Adrenal gland (tissue), 12 donors: Measurements from ENCODE around the gene CLCN7. TPM values are rescaled to one million over a fixed set of nuclear protein-coding genes. Genes with fewer than 3 reads are reported as not detected.

ENCODE experiments used
- DNase-seq, 7 donors: peaks; one replicate each; pipeline ENCODE4 v3.0.0-alpha.2; 2019 to 2020
- H3K27ac ChIP-seq, 5 donors: fragments of 200-600 bp; sonication (generic) in 4 of 5; 1 replicate in 3 of 5; 2 replicates in 2 of 5; pipeline versions ENCODE4 v1.5.1 to v1.8.0; 2016 to 2020; ENCODE audit warnings: mild to moderate bottlenecking in 1 of 5
- H3K27me3 ChIP-seq: fragments of 200-600 bp; 2 replicates; pipeline ENCODE4 v1.8.0; 2021
- H3K36me3 ChIP-seq, 2 donors: fragments of 200-600 bp; replicated peaks in 1 of 2; 1 replicate in 1 of 2; 2 replicates in 1 of 2; pipeline versions ENCODE4 v1.5.1 to v1.8.0; 2018 to 2022
- H3K4me1 ChIP-seq, 2 donors: fragments of 200-600 bp; replicated peaks in 1 of 2; 1 replicate in 1 of 2; 2 replicates in 1 of 2; pipeline versions ENCODE4 v1.5.1 to v1.8.0; 2018 to 2021
- H3K4me3 ChIP-seq, 4 donors: fragments of 200-600 bp; sonication (generic) in 3 of 4; one replicate each; pipeline ENCODE4 v1.5.1; 2016 to 2018
- H3K9me3 ChIP-seq, 3 donors: fragments of 200-600 bp; sonication (generic) in 1 of 3; replicated peaks in 1 of 3; 1 replicate in 2 of 3; 2 replicates in 1 of 3; pipeline versions ENCODE4 v1.5.1 to v1.8.0; 2016 to 2021
- POLR2A ChIP-seq, 2 donors: fragments of 450-650 bp; IDR thresholded peaks; one replicate each; pipeline ENCODE4 v1.6.1; 2017; ENCODE audit warnings: antibody characterized with exemption in 2 of 2, mild to moderate bottlenecking in 2 of 2, moderate library complexity in 1 of 2
- WGBS, 4 donors: extraction: QIAGEN DNeasy Blood & Tissue Kit in 2 of 4; methylation state at CpG; one replicate each; pipeline versions ENCODE4 v1.1.5 to v1.1.7; 2013 to 2017; 5-methylcytosine and 5-hydroxymethylcytosine counted together
- intact Hi-C, 2 donors: fragments of 100-400 bp; cut with DNase I; formaldehyde crosslinking; loops; one replicate each; pipeline versions ENCODE4 v1.14.1 to v1.15.0; 2022 to 2023
- polyA plus RNA-seq, 3 donors: library from polyadenylated mRNA; stranded (reverse); fragments of 200-250 nt in 2 of 3; fragments of 350-450 nt in 1 of 3; fragmentation: Illumina TruSeq in 1 of 3; extraction: RNeasy Lipid Tissue Mini Kit (QIAGEN cat#74804) in 1 of 3; gene quantifications; one replicate each; pipeline ENCODE4 v1.2.3, GENCODE V29; 2013 to 2014
- total RNA-seq, 9 donors: library from RNA; depleted of rRNA in 4 of 9; stranded (reverse); fragments of >200 nt in 4 of 9; fragments of 120-200 nt in 1 of 9; fragmentation: NEBNext Ultra II Directional in 1 of 9; extraction: Animal tissue kit (Norgen Biotek cat#: 25700) in 1 of 9; gene quantifications; one replicate each; pipeline versions ENCODE4 v1.1.0 to v1.2.4, GENCODE V29; 2013 to 2023
- TF ChIP-seq, protein P1 (sequence below), 6 experiments: fragments of 450-650 bp in 4 of 6; fragments of 200-600 bp in 2 of 6; sonication (generic) in 1 of 6; IDR thresholded peaks; 1 replicate in 5 of 6; 2 replicates in 1 of 6; pipeline versions ENCODE4 v1.5.1 to v1.8.0; 2016 to 2021; ENCODE audit warnings: antibody characterized with exemption in 6 of 6, mild to moderate bottlenecking in 2 of 6, moderate library complexity in 1 of 6
- donor health status: healthy with polysubstance abuse.
- donor health status: Bipolar disorder and iron deficiency.
- donor health status: DM: yes; HTN: yes; CAD: no.
- donor health status: DM: no; HTN: no; CAD: no.
- donor health status: DM: no; HTN: no; CAD: no.
- donor health status: DM: yes; HTN: yes; CAD: no.

The CLCN7 gene
- total and polyA plus RNA-seq, 12 donors, result 25.3 to 369 (median 127) TPM

DNA sequence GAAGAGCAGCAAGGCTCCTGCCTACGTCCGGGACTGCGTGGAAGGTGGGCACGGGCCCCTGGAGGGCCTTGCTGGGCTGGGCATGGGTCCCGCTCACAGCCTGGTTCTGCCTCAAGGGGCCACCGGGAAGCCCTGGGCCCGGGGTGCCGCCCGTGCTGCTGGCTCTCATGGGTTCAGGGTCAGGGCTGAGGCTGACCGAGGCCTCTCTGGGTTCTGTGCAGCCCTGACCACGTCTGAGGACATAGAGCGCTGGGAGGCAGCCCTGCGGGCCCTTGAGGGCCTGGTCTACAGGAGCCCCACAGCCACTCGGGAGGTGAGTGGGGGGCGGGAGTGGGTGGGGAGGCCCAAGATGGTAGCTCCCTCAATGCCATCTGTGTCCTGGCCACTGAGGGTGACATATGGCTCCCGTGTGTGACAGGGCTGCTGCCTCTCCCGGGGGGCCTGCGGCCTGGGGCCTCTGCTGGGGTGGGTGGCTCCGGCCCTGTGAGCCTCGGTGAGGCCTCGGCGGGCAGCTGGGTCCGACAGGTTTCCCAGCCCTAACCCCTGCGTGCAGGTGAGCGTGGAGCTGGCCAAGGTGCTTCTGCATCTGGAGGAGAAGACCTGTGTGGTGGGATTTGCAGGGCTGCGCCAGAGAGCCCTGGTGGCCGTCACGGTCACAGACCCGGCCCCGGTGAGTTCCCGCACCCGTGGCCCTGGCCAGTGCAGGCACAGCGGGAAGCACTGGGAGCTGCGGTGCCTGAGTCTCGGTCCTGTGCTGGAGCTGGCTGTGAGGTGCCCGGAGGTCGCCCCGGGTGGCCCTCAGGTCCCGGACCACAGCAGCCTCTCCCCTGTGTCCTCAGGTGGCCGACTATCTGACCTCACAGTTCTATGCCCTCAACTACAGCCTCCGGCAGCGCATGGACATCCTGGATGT lies 27.5 kb upstream of the CLCN7 start:
- H3K27ac ChIP-seq, result no peak overlapping the region
- DNase-seq, result no peak
- intact Hi-C loops, result no loop called here
- H3K27me3 ChIP-seq, result no peaks in the 10 kb centered on the region
- no peaks in the 10 kb centered on the region for H3K9me3 ChIP-seq
- TF ChIP-seq, protein P1, sequence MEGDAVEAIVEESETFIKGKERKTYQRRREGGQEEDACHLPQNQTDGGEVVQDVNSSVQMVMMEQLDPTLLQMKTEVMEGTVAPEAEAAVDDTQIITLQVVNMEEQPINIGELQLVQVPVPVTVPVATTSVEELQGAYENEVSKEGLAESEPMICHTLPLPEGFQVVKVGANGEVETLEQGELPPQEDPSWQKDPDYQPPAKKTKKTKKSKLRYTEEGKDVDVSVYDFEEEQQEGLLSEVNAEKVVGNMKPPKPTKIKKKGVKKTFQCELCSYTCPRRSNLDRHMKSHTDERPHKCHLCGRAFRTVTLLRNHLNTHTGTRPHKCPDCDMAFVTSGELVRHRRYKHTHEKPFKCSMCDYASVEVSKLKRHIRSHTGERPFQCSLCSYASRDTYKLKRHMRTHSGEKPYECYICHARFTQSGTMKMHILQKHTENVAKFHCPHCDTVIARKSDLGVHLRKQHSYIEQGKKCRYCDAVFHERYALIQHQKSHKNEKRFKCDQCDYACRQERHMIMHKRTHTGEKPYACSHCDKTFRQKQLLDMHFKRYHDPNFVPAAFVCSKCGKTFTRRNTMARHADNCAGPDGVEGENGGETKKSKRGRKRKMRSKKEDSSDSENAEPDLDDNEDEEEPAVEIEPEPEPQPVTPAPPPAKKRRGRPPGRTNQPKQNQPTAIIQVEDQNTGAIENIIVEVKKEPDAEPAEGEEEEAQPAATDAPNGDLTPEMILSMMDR (IDR thresholded peaks at IDR 0.05), result no peak
- TF ChIP-seq POLR2A (IDR thresholded peaks at IDR 0.05), result no peak
- H3K36me3 ChIP-seq, result peaks cover 0 to 59% of the 10 kb centered on the region in 2 donors
- 90 to 100% (median 96%) methylated on average over 7 to 42 of the region's 42 CpGs for WGBS, 4 donors
- H3K4me3 ChIP-seq, result no peak overlapping the region
- H3K4me1 ChIP-seq, result no peaks in the 10 kb centered on the region

DNA sequence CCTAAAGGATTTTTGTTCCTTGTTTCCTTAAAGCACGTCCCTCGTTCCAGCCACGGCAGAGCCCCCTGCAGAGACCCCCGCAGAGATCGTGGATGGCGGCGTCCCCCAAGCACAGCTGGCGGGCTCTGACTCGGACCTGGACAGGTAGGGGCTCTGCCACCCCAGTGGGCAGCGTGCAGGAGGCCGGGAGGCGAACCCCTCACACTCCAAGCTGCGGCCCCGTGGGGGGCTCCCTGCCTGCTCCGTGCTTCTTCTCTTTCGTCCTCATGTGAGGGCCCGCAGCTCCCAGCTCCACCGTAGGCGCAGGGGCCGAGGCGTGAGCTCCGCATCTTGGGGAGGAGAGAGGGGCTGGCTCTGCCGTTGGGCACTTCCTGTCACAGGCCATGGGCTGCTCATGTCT lies 26.8 kb upstream of the CLCN7 start:
- no peak for TF ChIP-seq POLR2A (IDR thresholded peaks at IDR 0.05)
- Histone ChIP-seq H3K27me3 (no peaks in the 10 kb centered on the region), H3K4me1 (no peaks in the 10 kb centered on the region), H3K4me3 (no peak overlapping the region), H3K27ac (no peak overlapping the region), H3K9me3 (no peaks in the 10 kb centered on the region), H3K36me3 (peaks cover 0 to 64% of the 10 kb centered on the region in 2 donors)
- intact Hi-C loops, result no loop called here
- 80 to 93% (median 90%) methylated on average over 3 to 23 of the region's 23 CpGs for WGBS, 4 donors
- no peak for DNase-seq

DNA sequence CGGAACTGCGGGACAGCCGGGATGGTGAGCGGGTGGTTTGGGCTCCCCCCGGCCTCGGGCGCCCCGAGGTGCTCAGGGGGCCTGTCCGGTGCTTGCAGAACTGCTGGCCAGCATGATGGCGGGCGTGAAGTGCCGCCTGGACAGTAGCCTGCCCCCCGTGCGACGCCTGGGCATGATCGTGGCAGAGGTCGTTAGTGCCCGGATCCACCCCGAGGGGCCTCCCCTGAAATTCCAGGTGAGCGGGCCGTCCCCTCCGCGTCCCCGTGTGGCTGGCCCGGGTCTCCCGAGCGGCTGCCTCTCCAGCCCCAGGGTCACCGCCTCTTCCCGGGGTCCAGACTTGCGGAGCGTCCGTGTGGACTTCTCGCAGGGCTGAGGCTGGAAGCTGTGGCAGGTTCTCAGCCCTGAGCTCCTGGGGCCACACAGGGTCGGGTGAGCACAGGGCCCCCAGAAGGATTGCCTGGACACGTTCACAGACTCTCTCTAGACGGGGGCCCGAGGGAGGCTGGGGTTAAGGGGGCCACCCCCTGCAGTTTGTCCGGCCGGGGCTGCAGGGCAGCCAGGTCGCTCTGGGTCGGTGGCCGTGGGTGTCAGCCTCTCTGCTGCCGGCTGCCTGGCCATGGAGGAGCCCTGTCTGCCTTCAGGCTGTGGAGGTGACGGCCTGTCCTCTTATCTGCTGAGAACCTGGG lies 25.8 kb upstream of the CLCN7 start:
- Histone ChIP-seq H3K27ac (no peak overlapping the region), H3K27me3 (no peaks in the 10 kb centered on the region), H3K36me3 (peaks cover 0 to 70% of the 10 kb centered on the region in 2 donors), H3K9me3 (no peaks in the 10 kb centered on the region), H3K4me3 (no peak overlapping the region), H3K4me1 (no peaks in the 10 kb centered on the region)
- 80 to 93% (median 92%) methylated on average over 6 to 44 of the region's 44 CpGs for WGBS, 4 donors
- DNase-seq, result no peak
- intact Hi-C loops, result no loop called here
- TF ChIP-seq, protein P1 (IDR thresholded peaks at IDR 0.05), result no peak
- TF ChIP-seq POLR2A (IDR thresholded peaks at IDR 0.05), result no peak

DNA sequence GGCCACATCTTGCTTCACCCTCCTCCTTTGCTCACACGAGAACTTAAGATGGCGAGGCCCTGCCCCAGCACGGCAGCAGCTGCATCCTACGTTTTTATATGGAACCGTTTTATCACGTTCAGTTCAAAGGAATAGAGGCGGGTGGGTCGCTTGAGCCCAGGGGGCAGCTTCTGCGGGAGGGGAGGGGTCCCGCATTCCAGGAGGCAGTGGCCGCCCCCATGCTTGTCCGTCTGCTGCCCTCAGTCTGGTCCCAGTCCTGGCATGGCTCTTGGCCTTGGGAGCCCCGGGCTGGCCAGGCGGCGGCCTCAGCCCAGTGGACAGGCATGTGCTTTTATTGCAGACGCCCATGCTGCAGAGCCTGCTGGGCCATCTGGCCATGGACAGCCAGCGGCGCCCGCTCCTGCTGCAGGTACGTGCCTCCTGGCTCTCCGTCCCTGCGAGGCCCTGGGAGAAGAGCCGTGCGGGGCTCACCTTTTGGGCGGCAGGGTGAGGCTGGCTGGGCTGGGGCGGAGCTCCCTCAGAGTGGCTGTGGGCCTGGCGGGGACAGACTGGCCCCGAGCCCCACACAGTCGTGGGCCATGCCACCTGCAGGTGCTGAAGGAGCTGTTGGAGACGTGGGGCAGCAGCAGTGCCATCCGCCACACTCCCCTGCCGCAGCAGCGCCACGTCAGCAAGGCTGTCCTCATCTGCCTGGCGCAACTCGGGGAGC lies 25.1 kb upstream of the CLCN7 start:
- Histone ChIP-seq H3K4me3 (no peak overlapping the region), H3K27ac (no peak overlapping the region), H3K9me3 (no peaks in the 10 kb centered on the region), H3K4me1 (no peaks in the 10 kb centered on the region), H3K36me3 (peaks cover 0 to 77% of the 10 kb centered on the region in 2 donors), H3K27me3 (no peaks in the 10 kb centered on the region)
- no peak for TF ChIP-seq POLR2A (IDR thresholded peaks at IDR 0.05)
- TF ChIP-seq, protein P1 (IDR thresholded peaks at IDR 0.05), result no peak
- WGBS, 4 donors, result 91 to 94% (median 92%) methylated on average over 11 to 36 of the region's 36 CpGs
- DNase-seq, result no peak
- intact Hi-C loops, result no loop called here
